GM18870 (cell line): Measurements from ENCODE around the gene IMPG1.

Experiments
- ATAC-seq: cut with Tn5 transposase; IDR thresholded peaks from one replicate; pipeline ENCODE4 v1.9.1; 2021; ENCODE audit warnings: moderate library complexity; ENCODE audit not compliant: unreplicated experiment

IMPG1 gene

DNA sequence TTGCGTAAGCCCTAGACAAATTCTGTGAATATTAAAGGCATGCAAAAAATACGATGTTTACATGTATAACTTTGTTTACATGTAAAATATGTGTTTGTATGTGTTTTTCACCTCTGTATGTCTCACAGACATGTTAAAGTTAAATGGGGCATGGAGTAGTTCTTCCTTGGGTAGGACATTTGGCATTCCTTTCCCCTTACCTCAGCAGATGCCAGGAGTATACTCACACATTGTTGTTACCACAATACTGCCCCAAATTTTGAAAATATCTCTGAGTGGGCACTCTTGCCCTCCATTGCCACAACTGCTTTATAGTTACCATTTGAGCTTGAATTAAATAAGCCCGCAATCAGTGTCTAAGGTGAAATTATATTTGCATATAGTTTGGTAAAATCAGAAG lies 175.9 kb downstream of the IMPG1 start:
- ATAC-seq: no peak

GRCh38 chr6:75893776-75894152 lies 178.7 kb downstream of the IMPG1 start:
- no peak for ATAC-seq

DNA sequence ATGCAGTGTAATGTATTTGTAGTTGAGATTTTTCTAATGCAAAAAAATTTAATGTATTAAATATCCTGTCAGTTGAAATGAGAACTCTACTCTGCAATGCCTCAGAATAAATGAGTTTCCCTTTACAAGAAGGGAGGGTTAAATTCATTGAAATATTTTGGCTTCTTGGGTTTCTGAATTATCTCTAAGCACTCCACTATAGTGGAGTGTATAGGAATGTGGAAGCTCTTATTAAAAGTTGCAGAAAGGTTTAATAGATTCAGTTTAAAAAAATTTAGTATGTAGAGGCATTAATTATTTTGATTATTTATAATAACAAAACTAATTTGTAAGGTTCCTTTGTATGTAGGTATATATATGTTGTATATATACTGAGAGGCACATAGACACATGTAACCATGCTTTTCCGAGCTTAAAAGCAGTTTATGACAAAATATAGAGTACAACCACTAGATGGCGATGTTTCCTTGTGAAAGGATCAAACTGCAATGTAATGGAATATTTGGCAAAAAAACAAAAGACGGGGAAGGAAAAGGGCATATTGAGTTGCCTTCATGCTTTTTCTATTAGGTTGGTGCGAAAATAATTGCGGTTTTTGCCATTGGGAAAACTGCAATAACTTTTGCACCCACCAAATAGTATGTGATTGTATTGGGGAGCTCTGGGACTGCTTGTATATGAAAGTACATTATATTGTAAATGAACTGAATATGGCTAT lies 179.2 kb downstream of the IMPG1 start:
- ATAC-seq: peak; percentile 68

DNA sequence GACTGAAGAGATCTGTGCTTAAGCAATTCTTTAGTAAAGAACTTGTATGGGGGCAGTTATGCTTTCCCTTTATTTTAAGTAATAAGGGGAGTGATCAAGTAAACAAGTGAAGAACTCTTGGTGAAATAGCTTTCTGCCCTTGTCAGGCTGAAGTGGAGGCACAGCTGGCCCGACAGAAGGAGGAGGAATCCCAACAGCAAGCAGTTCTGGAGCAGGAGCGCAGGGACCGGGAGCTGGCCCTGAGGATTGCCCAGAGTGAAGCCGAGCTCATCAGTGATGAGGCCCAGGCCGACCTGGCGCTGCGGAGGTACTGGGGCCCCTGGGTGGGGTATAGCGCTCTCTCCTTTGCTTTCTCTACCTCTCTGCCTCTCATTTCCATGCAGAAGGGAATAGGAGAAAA lies 180.1 kb downstream of the IMPG1 start:
- ATAC-seq: no peak

- no peak for ATAC-seq
Measured at GRCh38 chr6:75884822-75885221, 187.6 kb downstream of the IMPG1 start.

- no peak for ATAC-seq
Measured at GRCh38 chr6:75882734-75883133, 189.7 kb downstream of the IMPG1 start.

DNA sequence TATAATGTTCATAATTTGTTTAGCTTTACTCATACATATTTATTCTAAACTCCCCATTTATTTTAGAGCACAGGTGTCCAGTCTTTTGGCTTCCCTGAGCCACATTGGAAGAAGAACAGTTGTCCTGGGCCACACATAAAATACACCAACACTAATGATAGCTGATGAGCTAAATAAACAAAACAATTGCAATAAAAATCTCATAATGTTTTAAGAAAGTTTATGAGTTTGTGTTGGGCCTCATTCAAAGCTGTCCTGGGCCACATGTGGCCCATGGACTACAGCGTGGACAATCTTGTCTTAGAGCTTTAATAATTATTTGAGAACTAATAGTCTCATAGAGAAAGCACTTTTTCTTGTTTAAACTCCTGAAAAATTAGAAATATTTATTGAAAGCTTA lies 192.2 kb downstream of the IMPG1 start:
- no peak for ATAC-seq

- no peak for ATAC-seq
Measured at GRCh38 chr6:75876152-75876551, 196.3 kb downstream of the IMPG1 start.

- ATAC-seq: no peak
Measured at GRCh38 chr6:75874224-75874623, 198.2 kb downstream of the IMPG1 start.
